ENCODE data around the gene SYNPO2.

Gene SYNPO2

GRCh38 chr4:119032921-119033685 is 144.4 kb downstream of the SYNPO2 start:
- TF ChIP-seq MYC (IDR thresholded peaks at IDR 0.05; ENCODE audit: low read depth, low read length) (no peak), MAX (IDR thresholded peaks at IDR 0.05; ENCODE audit: low read depth, low read length) (no peak), CTCF (IDR thresholded peaks at IDR 0.05; ENCODE audit: low read depth, low read length) (no peak), POLR2A (IDR thresholded peaks at IDR 0.05; ENCODE audit: extremely low read depth, insufficient read length) (no peak)
- DNase-seq (ENCODE audit: low read depth): no peak
- H3K4me3 ChIP-seq (ENCODE audit: low read depth, low read length): no peak overlapping the region

- DNase-seq (ENCODE audit: low read depth): no peak
- no peak overlapping the region for H3K4me3 ChIP-seq (ENCODE audit: low read depth, low read length)
- TF ChIP-seq MYC (IDR thresholded peaks at IDR 0.05; ENCODE audit: low read depth, low read length): no peak
- TF ChIP-seq MAX (IDR thresholded peaks at IDR 0.05; ENCODE audit: low read depth, low read length): no peak
- no peak for TF ChIP-seq POLR2A (IDR thresholded peaks at IDR 0.05; ENCODE audit: extremely low read depth, insufficient read length)
- no peak for TF ChIP-seq CTCF (IDR thresholded peaks at IDR 0.05; ENCODE audit: low read depth, low read length)
Observed at GRCh38 chr4:119034276-119035008, 145.8 kb downstream of the SYNPO2 start.

GRCh38 chr4:119035951-119036737 is 147.5 kb downstream of the SYNPO2 start:
- TF ChIP-seq CTCF (IDR thresholded peaks at IDR 0.05; ENCODE audit: low read depth, low read length): no peak
- TF ChIP-seq MYC (IDR thresholded peaks at IDR 0.05; ENCODE audit: low read depth, low read length): no peak
- no peak for TF ChIP-seq POLR2A (IDR thresholded peaks at IDR 0.05; ENCODE audit: extremely low read depth, insufficient read length)
- TF ChIP-seq MAX (IDR thresholded peaks at IDR 0.05; ENCODE audit: low read depth, low read length): no peak
- H3K4me3 ChIP-seq (ENCODE audit: low read depth, low read length): no peak overlapping the region
- DNase-seq (ENCODE audit: low read depth): no peak

GRCh38 chr4:119037709-119038108 is 149.1 kb downstream of the SYNPO2 start:
- TF ChIP-seq CTCF (IDR thresholded peaks at IDR 0.05; ENCODE audit: low read depth, low read length) (no peak), MYC (IDR thresholded peaks at IDR 0.05; ENCODE audit: low read depth, low read length) (no peak), POLR2A (IDR thresholded peaks at IDR 0.05; ENCODE audit: extremely low read depth, insufficient read length) (no peak), MAX (IDR thresholded peaks at IDR 0.05; ENCODE audit: low read depth, low read length) (no peak)
- no peak for DNase-seq (ENCODE audit: low read depth)
- H3K4me3 ChIP-seq (ENCODE audit: low read depth, low read length): no peak overlapping the region

GRCh38 chr4:119038116-119038841 is 149.6 kb downstream of the SYNPO2 start:
- no peak for DNase-seq (ENCODE audit: low read depth)
- TF ChIP-seq POLR2A (IDR thresholded peaks at IDR 0.05; ENCODE audit: extremely low read depth, insufficient read length) (no peak), MAX (IDR thresholded peaks at IDR 0.05; ENCODE audit: low read depth, low read length) (no peak), MYC (IDR thresholded peaks at IDR 0.05; ENCODE audit: low read depth, low read length) (no peak), CTCF (IDR thresholded peaks at IDR 0.05; ENCODE audit: low read depth, low read length) (no peak)
- H3K4me3 ChIP-seq (ENCODE audit: low read depth, low read length): no peak overlapping the region

Data from NB4 (cell line).